Dendritic cell treated with granulocyte-macrophage colony-stimulating factor and Interleukin-4, amounts not matched to agents 40 ng/mL and 50 ng/mL, for 4 days (primary cell): Measurements from ENCODE around the gene SPTLC2.
A peak's percentile ranks its signal among the peaks of the same experiment; 100 is the strongest.
"Not testable (repeated sequence)": the region's sequence is repeated elsewhere in the genome, so short reads cannot be mapped to it uniquely, and the experiment has no call there.

Experiments used
- H3K27ac Mint-ChIP-seq: one replicate; pipeline ENCODE4 v1.8.0; 2022; ENCODE audit warnings: mild to moderate bottlenecking, mixed read lengths
- H3K27me3 Mint-ChIP-seq: one replicate; pipeline ENCODE4 v1.8.0; 2022; ENCODE audit warnings: mild to moderate bottlenecking, mixed read lengths
- H3K36me3 Mint-ChIP-seq: one replicate; pipeline ENCODE4 v1.8.0; 2022; ENCODE audit warnings: low read depth, mixed read lengths
- H3K4me1 Mint-ChIP-seq: one replicate; pipeline ENCODE4 v1.8.0; 2022; ENCODE audit warnings: low read depth, mixed read lengths
- H3K4me3 Mint-ChIP-seq: one replicate; pipeline ENCODE4 v1.8.0; 2022; ENCODE audit warnings: mild to moderate bottlenecking, moderate library complexity, mixed read lengths
- H3K9me3 Mint-ChIP-seq: one replicate; pipeline ENCODE4 v1.8.0; 2022; ENCODE audit warnings: mixed read lengths
- intact Hi-C: fragments of 100-400 bp; cut with micrococcal nuclease; formaldehyde crosslinking; loops from one replicate; pipeline ENCODE4 v1.15.0; 2022

Gene SPTLC2

GRCh38 chr14:77616454-77617229 lies at the start of gene SPTLC2:
Gene SPTLC2, minus strand, starts transcription at chr14:77616637. Its CDS starts 58 bp downstream, at chr14:77616579.
- peak within 1 kb of the TSS; percentile 90 for H3K27ac Mint-ChIP-seq
- H3K27me3 Mint-ChIP-seq, result no peaks in the 10 kb centered on the region
- peaks cover 22% of the 10 kb centered on the region for H3K36me3 Mint-ChIP-seq
- H3K4me3 Mint-ChIP-seq, result peak within 1 kb of the TSS; percentile 98
- intact Hi-C loops, result no loop called here
- peaks cover 63% of the 10 kb centered on the region for H3K4me1 Mint-ChIP-seq
- no peaks in the 10 kb centered on the region for H3K9me3 Mint-ChIP-seq

GRCh38 chr14:77663293-77663692 lies 46.9 kb upstream of the SPTLC2 start:
- H3K36me3 Mint-ChIP-seq, result no peaks in the 10 kb centered on the region
- H3K4me3 Mint-ChIP-seq, result no peak overlapping the region
- H3K4me1 Mint-ChIP-seq, result peaks cover 54% of the 10 kb centered on the region
- H3K9me3 Mint-ChIP-seq, result no peaks in the 10 kb centered on the region
- H3K27me3 Mint-ChIP-seq, result no peaks in the 10 kb centered on the region
- no peak overlapping the region for H3K27ac Mint-ChIP-seq
- intact Hi-C loops, result no loop called here

- H3K9me3 Mint-ChIP-seq, H3K27ac Mint-ChIP-seq, H3K4me3 Mint-ChIP-seq, intact Hi-C loops, H3K36me3 Mint-ChIP-seq, H3K27me3 Mint-ChIP-seq: not testable (repeated sequence)
- peaks cover 48% of the 10 kb centered on the region for H3K4me1 Mint-ChIP-seq
These were observed 45.1 kb upstream of the SPTLC2 start for GRCh38 chr14:77661562-77661961.

GRCh38 chr14:77660754-77661153 lies 44.3 kb upstream of the SPTLC2 start:
- no peak overlapping the region for H3K4me3 Mint-ChIP-seq
- no peaks in the 10 kb centered on the region for H3K27me3 Mint-ChIP-seq
- no peak overlapping the region for H3K27ac Mint-ChIP-seq
- H3K4me1 Mint-ChIP-seq, result peaks cover 47% of the 10 kb centered on the region
- intact Hi-C loops, result no loop called here
- H3K9me3 Mint-ChIP-seq, result no peaks in the 10 kb centered on the region
- H3K36me3 Mint-ChIP-seq, result no peaks in the 10 kb centered on the region

- no peak overlapping the region for H3K4me3 Mint-ChIP-seq
- no peaks in the 10 kb centered on the region for H3K9me3 Mint-ChIP-seq
- no peaks in the 10 kb centered on the region for H3K27me3 Mint-ChIP-seq
- peaks cover 53% of the 10 kb centered on the region for H3K4me1 Mint-ChIP-seq
- intact Hi-C loops, result loop anchor here (10.0 kb wide), 1 partner anchor 905 kb away; no protein-coding TSS in a partner anchor
- H3K36me3 Mint-ChIP-seq, result no peaks in the 10 kb centered on the region
- H3K27ac Mint-ChIP-seq, result peak overlapping the region; percentile 61
These were observed 43.4 kb upstream of the SPTLC2 start for GRCh38 chr14:77659831-77660230.

- peak overlapping the region; percentile 26 for H3K27ac Mint-ChIP-seq
- no peaks in the 10 kb centered on the region for H3K9me3 Mint-ChIP-seq
- H3K4me1 Mint-ChIP-seq, result peaks cover 67% of the 10 kb centered on the region
- no peaks in the 10 kb centered on the region for H3K36me3 Mint-ChIP-seq
- H3K4me3 Mint-ChIP-seq, result no peak overlapping the region
- H3K27me3 Mint-ChIP-seq, result no peaks in the 10 kb centered on the region
- intact Hi-C loops, result loop anchor here (10.0 kb wide), 1 partner anchor 908 kb away; no protein-coding TSS in a partner anchor
These were observed 40.8 kb upstream of the SPTLC2 start for GRCh38 chr14:77657280-77657679.

GRCh38 chr14:77654001-77654441 lies 37.6 kb upstream of the SPTLC2 start:
- Mint-ChIP-seq H3K27ac (no peak overlapping the region), H3K36me3 (no peaks in the 10 kb centered on the region), H3K27me3 (no peaks in the 10 kb centered on the region), H3K9me3 (no peaks in the 10 kb centered on the region), H3K4me3 (no peak overlapping the region), H3K4me1 (peaks cover 45% of the 10 kb centered on the region)
- intact Hi-C loops, result loop anchor here (10.0 kb wide), 1 partner anchor 911 kb away; no protein-coding TSS in a partner anchor

- Mint-ChIP-seq H3K4me3 (no peak overlapping the region), H3K4me1 (peaks cover 23% of the 10 kb centered on the region), H3K27me3 (no peaks in the 10 kb centered on the region), H3K27ac (peak overlapping the region; percentile 36), H3K9me3 (no peaks in the 10 kb centered on the region), H3K36me3 (no peaks in the 10 kb centered on the region)
- intact Hi-C loops, result no loop called here
These were observed 32.9 kb upstream of the SPTLC2 start for GRCh38 chr14:77649326-77649725.

GRCh38 chr14:77648520-77649200 lies 32.2 kb upstream of the SPTLC2 start:
- H3K4me3 Mint-ChIP-seq, result no peak overlapping the region
- no peaks in the 10 kb centered on the region for H3K36me3 Mint-ChIP-seq
- no peaks in the 10 kb centered on the region for H3K9me3 Mint-ChIP-seq
- intact Hi-C loops, result no loop called here
- peaks cover 18% of the 10 kb centered on the region for H3K4me1 Mint-ChIP-seq
- no peaks in the 10 kb centered on the region for H3K27me3 Mint-ChIP-seq
- H3K27ac Mint-ChIP-seq, result peak overlapping the region; percentile 36

GRCh38 chr14:77647853-77648252 lies 31.4 kb upstream of the SPTLC2 start:
- Mint-ChIP-seq H3K9me3 (no peaks in the 10 kb centered on the region), H3K36me3 (no peaks in the 10 kb centered on the region), H3K27ac (no peak overlapping the region), H3K27me3 (no peaks in the 10 kb centered on the region), H3K4me3 (no peak overlapping the region), H3K4me1 (peaks cover 16% of the 10 kb centered on the region)
- intact Hi-C loops, result no loop called here

GRCh38 chr14:77646907-77647306 lies 30.5 kb upstream of the SPTLC2 start:
- H3K4me3 Mint-ChIP-seq, result no peak overlapping the region
- no peak overlapping the region for H3K27ac Mint-ChIP-seq
- H3K36me3 Mint-ChIP-seq, result no peaks in the 10 kb centered on the region
- no peaks in the 10 kb centered on the region for H3K9me3 Mint-ChIP-seq
- H3K27me3 Mint-ChIP-seq, result no peaks in the 10 kb centered on the region
- peaks cover 21% of the 10 kb centered on the region for H3K4me1 Mint-ChIP-seq
- intact Hi-C loops, result no loop called here

GRCh38 chr14:77645520-77646230 lies 29.2 kb upstream of the SPTLC2 start:
- intact Hi-C loops, result no loop called here
- Mint-ChIP-seq H3K36me3 (no peaks in the 10 kb centered on the region), H3K27ac (no peak overlapping the region), H3K4me1 (peaks cover 34% of the 10 kb centered on the region), H3K4me3 (no peak overlapping the region), H3K27me3 (no peaks in the 10 kb centered on the region), H3K9me3 (no peaks in the 10 kb centered on the region)

- Mint-ChIP-seq H3K4me1 (peaks cover 36% of the 10 kb centered on the region), H3K27ac (peak overlapping the region; percentile 96), H3K4me3 (peak overlapping the region; percentile 83), H3K36me3 (no peaks in the 10 kb centered on the region), H3K9me3 (no peaks in the 10 kb centered on the region), H3K27me3 (no peaks in the 10 kb centered on the region)
- intact Hi-C loops, result no loop called here
These were observed 26.0 kb upstream of the SPTLC2 start for GRCh38 chr14:77642407-77642806.
